ENCODE results near the gene EIF4E. TPM values are rescaled to one million over a fixed set of nuclear protein-coding genes. Genes with fewer than 3 reads are reported as not detected.
A peak's percentile ranks its signal among the peaks of the same experiment; 100 is the strongest.

EIF4E gene
- total RNA-seq, 4 donors from 2014 or later = 20.9 to 103 (median 48.4) TPM

- H3K9me3 ChIP-seq = no peaks in the 10 kb centered on the region
- H3K4me3 ChIP-seq = no peak overlapping the region
- in situ Hi-C loops (cut with MboI; ENCODE audit: low pct_ligation_motif_present in 1 of 4, low pct_unique_long_range_greater_than_20kb in 1 of 4, low sequenced_read_pairs in 3 of 4) = no loop called here
- WGBS, 2 donors (ENCODE audit: low coverage in 1 of 2) = 54 to 61% methylated on average over 2 of the region's 2 CpGs
- peak overlapping the region in 2 of 4 donors; percentile 0 to 26 for H3K27ac ChIP-seq
- DNase-seq = no peak
- intact Hi-C loops (cut with DNase I; ENCODE audit: low total_unique reads) = no loop called here
- H3K4me1 ChIP-seq = peaks cover 13 to 57% (median 31%) of the 10 kb centered on the region in 4 donors
- no peaks in the 10 kb centered on the region for H3K36me3 ChIP-seq
- TF ChIP-seq POLR2AphosphoS5 (IDR thresholded peaks at IDR 0.05) = no peak
- no peak for TF ChIP-seq EP300 (IDR thresholded peaks at IDR 0.05; ENCODE audit: low read depth)
- no peak for TF ChIP-seq POLR2A (IDR thresholded peaks at IDR 0.05)
- no peak for TF ChIP-seq CTCF (IDR thresholded peaks at IDR 0.05)
- H3K27me3 ChIP-seq = no peaks in the 10 kb centered on the region
Observed at GRCh38 chr4:98908703-98909262, 20.1 kb downstream of the EIF4E start.

GRCh38 chr4:98908182-98908581, 20.8 kb downstream of the EIF4E start:
- H3K4me3 ChIP-seq = no peak overlapping the region
- no peaks in the 10 kb centered on the region for H3K9me3 ChIP-seq
- in situ Hi-C loops (cut with MboI; ENCODE audit: low pct_ligation_motif_present in 1 of 4, low pct_unique_long_range_greater_than_20kb in 1 of 4, low sequenced_read_pairs in 3 of 4) = no loop called here
- DNase-seq = no peak
- peaks cover 13 to 52% (median 31%) of the 10 kb centered on the region in 4 donors for H3K4me1 ChIP-seq
- intact Hi-C loops (cut with DNase I; ENCODE audit: low total_unique reads) = no loop called here
- peak overlapping the region in 1 of 4 donors; percentile 0 for H3K27ac ChIP-seq
- no peaks in the 10 kb centered on the region for H3K27me3 ChIP-seq
- TF ChIP-seq POLR2AphosphoS5 (IDR thresholded peaks at IDR 0.05) = no peak
- no peak for TF ChIP-seq EP300 (IDR thresholded peaks at IDR 0.05; ENCODE audit: low read depth)
- TF ChIP-seq POLR2A (IDR thresholded peaks at IDR 0.05) = no peak
- no peak for TF ChIP-seq CTCF (IDR thresholded peaks at IDR 0.05)
- WGBS, 2 donors (ENCODE audit: low coverage in 1 of 2) = 50 to 55% methylated on average over 1 to 3 of the region's 3 CpGs
- H3K36me3 ChIP-seq = no peaks in the 10 kb centered on the region

GRCh38 chr4:98905839-98906238, 23.1 kb downstream of the EIF4E start:
- DNase-seq = no peak
- in situ Hi-C loops (cut with MboI; ENCODE audit: low pct_ligation_motif_present in 1 of 4, low pct_unique_long_range_greater_than_20kb in 1 of 4, low sequenced_read_pairs in 3 of 4) (no loop called here), intact Hi-C loops (cut with DNase I; ENCODE audit: low total_unique reads) (no loop called here)
- Histone ChIP-seq H3K36me3 (peaks cover 0 to 9% (median 0%) of the 10 kb centered on the region in 4 donors), H3K4me1 (peaks cover 13 to 49% (median 30%) of the 10 kb centered on the region in 4 donors), H3K4me3 (no peak overlapping the region), H3K27me3 (no peaks in the 10 kb centered on the region), H3K9me3 (no peaks in the 10 kb centered on the region), H3K27ac (no peak overlapping the region)
- TF ChIP-seq CTCF (IDR thresholded peaks at IDR 0.05) = no peak
- no peak for TF ChIP-seq EP300 (IDR thresholded peaks at IDR 0.05; ENCODE audit: low read depth)
- TF ChIP-seq POLR2A (IDR thresholded peaks at IDR 0.05) = no peak
- no peak for TF ChIP-seq POLR2AphosphoS5 (IDR thresholded peaks at IDR 0.05)

GRCh38 chr4:98905297-98905696, 23.6 kb downstream of the EIF4E start:
- Histone ChIP-seq H3K27me3 (no peaks in the 10 kb centered on the region), H3K9me3 (no peaks in the 10 kb centered on the region), H3K27ac (no peak overlapping the region), H3K4me1 (peaks cover 11 to 44% (median 26%) of the 10 kb centered on the region in 4 donors), H3K4me3 (no peak overlapping the region), H3K36me3 (peaks cover 0 to 11% (median 0%) of the 10 kb centered on the region in 4 donors)
- TF ChIP-seq EP300 (IDR thresholded peaks at IDR 0.05; ENCODE audit: low read depth) = no peak
- no peak for TF ChIP-seq CTCF (IDR thresholded peaks at IDR 0.05)
- TF ChIP-seq POLR2AphosphoS5 (IDR thresholded peaks at IDR 0.05) = no peak
- no peak for TF ChIP-seq POLR2A (IDR thresholded peaks at IDR 0.05)
- no peak for DNase-seq
- intact Hi-C loops (cut with DNase I; ENCODE audit: low total_unique reads) (no loop called here), in situ Hi-C loops (cut with MboI; ENCODE audit: low pct_ligation_motif_present in 1 of 4, low pct_unique_long_range_greater_than_20kb in 1 of 4, low sequenced_read_pairs in 3 of 4) (no loop called here)
- 96 to 100% methylated on average over 3 of the region's 3 CpGs for WGBS, 2 donors (ENCODE audit: low coverage in 1 of 2)

Measured in transverse colon (tissue), 4 donors.